ENCODE results near the gene PPP1R14C.

GRCh38 chr6:150157081-150157480 lies 14.2 kb downstream of the PPP1R14C start:
- TF ChIP-seq, protein P1, sequence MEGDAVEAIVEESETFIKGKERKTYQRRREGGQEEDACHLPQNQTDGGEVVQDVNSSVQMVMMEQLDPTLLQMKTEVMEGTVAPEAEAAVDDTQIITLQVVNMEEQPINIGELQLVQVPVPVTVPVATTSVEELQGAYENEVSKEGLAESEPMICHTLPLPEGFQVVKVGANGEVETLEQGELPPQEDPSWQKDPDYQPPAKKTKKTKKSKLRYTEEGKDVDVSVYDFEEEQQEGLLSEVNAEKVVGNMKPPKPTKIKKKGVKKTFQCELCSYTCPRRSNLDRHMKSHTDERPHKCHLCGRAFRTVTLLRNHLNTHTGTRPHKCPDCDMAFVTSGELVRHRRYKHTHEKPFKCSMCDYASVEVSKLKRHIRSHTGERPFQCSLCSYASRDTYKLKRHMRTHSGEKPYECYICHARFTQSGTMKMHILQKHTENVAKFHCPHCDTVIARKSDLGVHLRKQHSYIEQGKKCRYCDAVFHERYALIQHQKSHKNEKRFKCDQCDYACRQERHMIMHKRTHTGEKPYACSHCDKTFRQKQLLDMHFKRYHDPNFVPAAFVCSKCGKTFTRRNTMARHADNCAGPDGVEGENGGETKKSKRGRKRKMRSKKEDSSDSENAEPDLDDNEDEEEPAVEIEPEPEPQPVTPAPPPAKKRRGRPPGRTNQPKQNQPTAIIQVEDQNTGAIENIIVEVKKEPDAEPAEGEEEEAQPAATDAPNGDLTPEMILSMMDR (conservative IDR thresholded peaks at IDR 0.05; ENCODE audit: low read depth, low read length), result no peak
- no peak for TF ChIP-seq EZH2 (IDR thresholded peaks at IDR 0.05; ENCODE audit: borderline replicate concordance, low read depth, low read length, poor library complexity, severe bottlenecking)

All from A673 (cell line).